GM23248 (cell line): Measurements from ENCODE around the gene PRPH2. TPM values are rescaled to one million over a fixed set of nuclear protein-coding genes. Genes with fewer than 3 reads are reported as not detected.

Experiments used
- DNase-seq: peaks from one replicate; pipeline ENCODE4 v3.0.0-alpha.2; 2015
- H2AFZ ChIP-seq: fragments of 200-600 bp; sonication (generic); 2 replicates; pipeline ENCODE4 v1.6.1; 2016; ENCODE audit warnings: antibody characterized with exemption
- H3F3A ChIP-seq: fragments of 200-600 bp; sonication (generic); 2 replicates; pipeline ENCODE4 v1.6.1; 2016; ENCODE audit warnings: mild to moderate bottlenecking, antibody characterized with exemption, mixed run types; ENCODE audit not compliant: insufficient read depth
- H3K27ac ChIP-seq: fragments of 200-600 bp; sonication (generic); 2 replicates; pipeline ENCODE4 v1.5.1; 2016; ENCODE audit warnings: mild to moderate bottlenecking
- H3K27me3 ChIP-seq: fragments of 200-600 bp; sonication (generic); replicated peaks from 2 replicates; pipeline ENCODE4 v1.6.1; 2016; ENCODE audit warnings: mild to moderate bottlenecking; ENCODE audit not compliant: insufficient read depth
- H3K36me3 ChIP-seq: fragments of 200-600 bp; sonication (generic); 2 replicates; pipeline ENCODE4 v1.6.1; 2016; ENCODE audit warnings: low read depth, mild to moderate bottlenecking
- H3K4me1 ChIP-seq: fragments of 200-600 bp; sonication (generic); 2 replicates; pipeline ENCODE4 v1.6.1; 2016; ENCODE audit warnings: mild to moderate bottlenecking; ENCODE audit not compliant: insufficient read depth
- H3K4me2 ChIP-seq: fragments of 200-600 bp; sonication (generic); one replicate; pipeline ENCODE4 v1.6.1; 2016; ENCODE audit warnings: mild to moderate bottlenecking; ENCODE audit not compliant: unreplicated experiment
- H3K4me3 ChIP-seq: fragments of 200-600 bp; sonication (generic); 2 replicates; pipeline ENCODE4 v1.5.1; 2016; ENCODE audit warnings: mild to moderate bottlenecking
- H3K79me2 ChIP-seq: fragments of 200-600 bp; sonication (generic); 2 replicates; pipeline ENCODE4 v1.6.1; 2016; ENCODE audit warnings: mild to moderate bottlenecking; ENCODE audit not compliant: insufficient read depth
- H3K9ac ChIP-seq: fragments of 200-600 bp; sonication (generic); 2 replicates; pipeline ENCODE4 v1.6.1; 2016; ENCODE audit warnings: mild to moderate bottlenecking
- H3K9me2 ChIP-seq: fragments of 200-600 bp; sonication (generic); 2 replicates; pipeline ENCODE4 v1.6.1; 2016; ENCODE audit warnings: mixed run types, mild to moderate bottlenecking, moderate library complexity; ENCODE audit not compliant: insufficient read depth
- H3K9me3 ChIP-seq: fragments of 200-600 bp; sonication (generic); one replicate; pipeline ENCODE4 v1.6.1; 2017; ENCODE audit warnings: low read depth
- H4K20me1 ChIP-seq: fragments of 200-600 bp; sonication (generic); 2 replicates; pipeline ENCODE4 v1.6.0; 2016; ENCODE audit not compliant: insufficient read depth
- EZH2 ChIP-seq: fragments of 200-600 bp; sonication (generic); IDR thresholded peaks from 2 replicates; pipeline ENCODE4 v1.6.1; 2018; ENCODE audit warnings: antibody characterized with exemption, mild to moderate bottlenecking; ENCODE audit not compliant: insufficient read depth, poor library complexity, severe bottlenecking
- EZH2phosphoT487 ChIP-seq: fragments of 200-600 bp; sonication (generic); IDR thresholded peaks from 2 replicates; pipeline ENCODE4 v1.6.1; 2018; ENCODE audit warnings: antibody characterized with exemption, moderate library complexity, mild to moderate bottlenecking, low read depth; ENCODE audit not compliant: insufficient read depth
- WGBS, 2 experiments: methylation state at CpG; one replicate each; pipeline ENCODE4 v1.1.6; 2015 to 2017; ENCODE audit warnings: low lambda C conversion rate in 2 of 2, low coverage in 1 of 2; ENCODE audit errors: missing lambda C conversion rate in 2 of 2; 5-methylcytosine and 5-hydroxymethylcytosine counted together
- in situ Hi-C: fragments of 300-500 bp; cut with MboI; formaldehyde crosslinking; loops from 2 replicates; pipeline ENCODE4 v1.15.0; 2020
- polyA plus RNA-seq: library from polyadenylated mRNA; unstranded; fragments of >200 nt; fragmentation: Nextera tagmentation; extraction: Ambion mirVana; gene quantifications from 2 replicates; pipeline ENCODE4 v1.2.1, GENCODE V29; 2016
- total RNA-seq: library from RNA; depleted of rRNA; stranded (reverse); fragments of >200 nt; shearing (Covaris generic); gene quantifications from 2 replicates; pipeline ENCODE4 v1.2.3, GENCODE V29; 2014

PRPH2 gene
- total and polyA plus RNA-seq, 2 experiments from 2014 or later, result 1.5 to 1.7 TPM

GRCh38 chr6:42715871-42716270 lies 6.5 kb downstream of the PRPH2 start:
- H3K27ac ChIP-seq, result no peak overlapping the region
- H3K4me3 ChIP-seq, result no peak overlapping the region
- no peak overlapping the region for H3K4me2 ChIP-seq
- in situ Hi-C loops, result no loop called here
- 85 to 87% methylated on average over 4 of the region's 4 CpGs for WGBS, 2 experiments
- TF ChIP-seq EZH2 (no peak), EZH2phosphoT487 (no peak)
- H3K9me2 ChIP-seq, result no peaks in the 10 kb centered on the region
- no peak overlapping the region for H2AFZ ChIP-seq
- no peak for DNase-seq
- no peaks in the 10 kb centered on the region for H3K27me3 ChIP-seq
- H3F3A ChIP-seq, result peaks cover 3% of the 10 kb centered on the region; the same call in 1 of the 2 replicates
- H3K79me2 ChIP-seq, result no peaks in the 10 kb centered on the region
- H3K9ac ChIP-seq, result no peak overlapping the region
- no peaks in the 10 kb centered on the region for H3K36me3 ChIP-seq
- peaks cover 5% of the 10 kb centered on the region; the same call in 1 of the 2 replicates for H3K4me1 ChIP-seq
- no peaks in the 10 kb centered on the region for H4K20me1 ChIP-seq
- no peaks in the 10 kb centered on the region for H3K9me3 ChIP-seq

GRCh38 chr6:42714098-42714761 lies 8.2 kb downstream of the PRPH2 start:
- in situ Hi-C loops, result no loop called here
- WGBS, 2 experiments, result 82 to 83% methylated on average over 4 of the region's 4 CpGs

GRCh38 chr6:42711930-42712329 lies 10.5 kb downstream of the PRPH2 start:
- Histone ChIP-seq H2AFZ (no peak overlapping the region), H4K20me1 (no peaks in the 10 kb centered on the region), H3K4me3 (no peak overlapping the region), H3F3A (peaks cover 3% of the 10 kb centered on the region; the same call in 1 of the 2 replicates), H3K4me1 (0 out of 2 replicates have a peak, but pooled peaks cover 5% of the 10 kb centered on the region), H3K9me2 (no peaks in the 10 kb centered on the region), H3K36me3 (no peaks in the 10 kb centered on the region), H3K9ac (no peak overlapping the region), H3K27me3 (no peaks in the 10 kb centered on the region), H3K27ac (no peak overlapping the region), H3K79me2 (no peaks in the 10 kb centered on the region), H3K9me3 (no peaks in the 10 kb centered on the region), H3K4me2 (no peak overlapping the region)
- WGBS, 2 experiments, result 88% methylated on average over 5 of the region's 5 CpGs
- in situ Hi-C loops, result no loop called here
- no peak for TF ChIP-seq EZH2
- no peak for TF ChIP-seq EZH2phosphoT487
- DNase-seq, result no peak

More at GRCh38 chr6:42714098-42714761, 8.2 kb downstream of the PRPH2 start:
- TF ChIP-seq EZH2phosphoT487, result no peak
- no peak for TF ChIP-seq EZH2
- Histone ChIP-seq H3K4me1 (0 out of 2 replicates have a peak, but pooled peaks cover 5% of the 10 kb centered on the region), H3K9me2 (no peaks in the 10 kb centered on the region), H3K9me3 (no peaks in the 10 kb centered on the region), H3K4me3 (no peak overlapping the region), H2AFZ (no peak overlapping the region), H3K36me3 (no peaks in the 10 kb centered on the region), H3K27me3 (no peaks in the 10 kb centered on the region), H3K27ac (no peak overlapping the region), H3K79me2 (no peaks in the 10 kb centered on the region), H4K20me1 (no peaks in the 10 kb centered on the region), H3K4me2 (no peak overlapping the region), H3F3A (peaks cover 3% of the 10 kb centered on the region; the same call in 1 of the 2 replicates), H3K9ac (no peak overlapping the region)
- DNase-seq, result peak; percentile 26

- Histone ChIP-seq H3K27ac (no peak overlapping the region), H3K9ac (no peak overlapping the region), H4K20me1 (no peaks in the 10 kb centered on the region), H3K27me3 (no peaks in the 10 kb centered on the region), H3K4me1 (0 out of 2 replicates have a peak, but pooled peaks cover 5% of the 10 kb centered on the region), H3K9me2 (no peaks in the 10 kb centered on the region), H3K79me2 (no peaks in the 10 kb centered on the region), H3K36me3 (no peaks in the 10 kb centered on the region), H2AFZ (no peak overlapping the region), H3K9me3 (no peaks in the 10 kb centered on the region), H3K4me2 (no peak overlapping the region), H3F3A (peaks cover 3% of the 10 kb centered on the region; the same call in 1 of the 2 replicates), H3K4me3 (no peak overlapping the region)
- no peak for TF ChIP-seq EZH2phosphoT487
- TF ChIP-seq EZH2, result no peak
- DNase-seq, result no peak
- in situ Hi-C loops, result no loop called here
- 66 to 77% methylated on average over 9 of the region's 9 CpGs for WGBS, 2 experiments
Measured at GRCh38 chr6:42710316-42710715, 12.1 kb downstream of the PRPH2 start.
